Right atrium auricular region (tissue), 2 donors: ENCODE measurements around the gene IMMP1L. TPM values are rescaled to one million over a fixed set of nuclear protein-coding genes. Genes with fewer than 3 reads are reported as not detected.

Experiments used
- DNase-seq: peaks from one replicate; pipeline ENCODE4 v3.0.0-alpha.2; 2019; ENCODE audit warnings: low spot score
- H3K27ac ChIP-seq, 2 donors: fragments of 200-600 bp; sonication (generic); 1 replicate in 1 of 2; 2 replicates in 1 of 2; pipeline ENCODE4 v1.5.1; 2016 to 2019
- H3K27me3 ChIP-seq, 2 donors: fragments of 200-600 bp; sonication (generic); one replicate each; pipeline versions ENCODE4 v1.5.1 to v1.6.0; 2017 to 2019
- H3K36me3 ChIP-seq: fragments of 200-600 bp; sonication (generic); one replicate; pipeline ENCODE4 v1.5.1; 2016
- H3K4me1 ChIP-seq, 2 donors: fragments of 200-600 bp; sonication (generic); one replicate each; pipeline versions ENCODE4 v1.5.1 to v1.6.0; 2017 to 2019
- H3K4me3 ChIP-seq, 2 donors: fragments of 200-600 bp; sonication (generic); 1 replicate in 1 of 2; 2 replicates in 1 of 2; pipeline ENCODE4 v1.5.1; 2017 to 2019; ENCODE audit warnings: mild to moderate bottlenecking in 1 of 2, moderate library complexity in 1 of 2
- H3K9me3 ChIP-seq, 2 donors: fragments of 200-600 bp; sonication (generic); one replicate each; pipeline ENCODE4 v1.5.1; 2019
- total RNA-seq, 2 donors: library from RNA; depleted of rRNA; stranded (reverse); fragments of >200 nt; gene quantifications; one replicate each; pipeline ENCODE4 v1.1.0, GENCODE V29; 2016
- TF ChIP-seq, protein P1 (sequence below), 2 donors: fragments of 200-600 bp; sonication (generic); IDR thresholded peaks; one replicate each; pipeline ENCODE4 v1.5.1; 2019; ENCODE audit warnings: antibody characterized with exemption in 2 of 2

The IMMP1L gene
- total RNA-seq, 2 donors from 2014 or later, result 9.1 to 22.9 TPM

DNA sequence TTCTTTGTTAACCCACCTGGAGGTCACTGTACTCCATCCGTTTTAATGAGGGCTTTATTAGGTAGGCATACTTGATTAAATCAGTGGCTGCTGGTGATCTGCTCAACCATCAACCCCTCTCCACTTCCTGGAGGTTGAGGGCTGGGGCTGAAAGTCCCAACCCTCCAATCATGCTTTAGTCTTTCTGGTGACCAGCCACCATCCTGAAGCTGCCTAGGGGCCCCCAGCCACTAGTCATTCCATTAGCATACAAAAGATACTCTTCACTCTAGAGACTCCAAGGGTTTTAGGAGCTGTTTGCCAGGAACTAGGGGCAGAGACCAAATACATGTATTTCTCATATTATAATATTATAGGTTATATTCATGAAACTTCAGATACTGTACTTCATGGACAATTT, 126.3 kb downstream of the IMMP1L start:
- Histone ChIP-seq H3K4me3 (no peak overlapping the region), H3K4me1 (no peaks in the 10 kb centered on the region), H3K9me3 (no peaks in the 10 kb centered on the region), H3K27me3 (no peaks in the 10 kb centered on the region), H3K27ac (no peak overlapping the region), H3K36me3 (no peaks in the 10 kb centered on the region)
- TF ChIP-seq, protein P1, sequence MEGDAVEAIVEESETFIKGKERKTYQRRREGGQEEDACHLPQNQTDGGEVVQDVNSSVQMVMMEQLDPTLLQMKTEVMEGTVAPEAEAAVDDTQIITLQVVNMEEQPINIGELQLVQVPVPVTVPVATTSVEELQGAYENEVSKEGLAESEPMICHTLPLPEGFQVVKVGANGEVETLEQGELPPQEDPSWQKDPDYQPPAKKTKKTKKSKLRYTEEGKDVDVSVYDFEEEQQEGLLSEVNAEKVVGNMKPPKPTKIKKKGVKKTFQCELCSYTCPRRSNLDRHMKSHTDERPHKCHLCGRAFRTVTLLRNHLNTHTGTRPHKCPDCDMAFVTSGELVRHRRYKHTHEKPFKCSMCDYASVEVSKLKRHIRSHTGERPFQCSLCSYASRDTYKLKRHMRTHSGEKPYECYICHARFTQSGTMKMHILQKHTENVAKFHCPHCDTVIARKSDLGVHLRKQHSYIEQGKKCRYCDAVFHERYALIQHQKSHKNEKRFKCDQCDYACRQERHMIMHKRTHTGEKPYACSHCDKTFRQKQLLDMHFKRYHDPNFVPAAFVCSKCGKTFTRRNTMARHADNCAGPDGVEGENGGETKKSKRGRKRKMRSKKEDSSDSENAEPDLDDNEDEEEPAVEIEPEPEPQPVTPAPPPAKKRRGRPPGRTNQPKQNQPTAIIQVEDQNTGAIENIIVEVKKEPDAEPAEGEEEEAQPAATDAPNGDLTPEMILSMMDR (IDR thresholded peaks at IDR 0.05), result no peak
- no peak for DNase-seq

Other genes with a start within 250 kb of the IMMP1L start
- gene DCDC1, start 139.9 kb downstream of the IMMP1L start, total RNA-seq, result under 1 TPM; 0.15 to 0.24 TPM
- gene DNAJC24, start 139.8 kb downstream of the IMMP1L start, total RNA-seq, result 1 to 10 TPM; 9.9 to 10.0 TPM
- gene ELP4, start 145 bp upstream of the IMMP1L start, total RNA-seq, result 10 to 100 TPM; 14.0 to 15.6 TPM